ELF-1 (cell line): ENCODE data around the gene CEBPZOS.

Source experiments
- DNase-seq: peaks from one replicate; pipeline ENCODE4 v3.0.0-alpha.2; 2016; ENCODE audit warnings: low read depth, low spot score

Gene CEBPZOS

GRCh38 chr2:37232131-37232933 lies 36.0 kb downstream of the CEBPZOS start:
- DNase-seq: peak; percentile 31

- no peak for DNase-seq
Observed at GRCh38 chr2:37243435-37243834, 47.1 kb downstream of the CEBPZOS start.

GRCh38 chr2:37244017-37244416 lies 47.7 kb downstream of the CEBPZOS start:
- no peak for DNase-seq

- no peak for DNase-seq
Observed at GRCh38 chr2:37244755-37245154, 48.5 kb downstream of the CEBPZOS start.

GRCh38 chr2:37246205-37246604 lies 49.9 kb downstream of the CEBPZOS start:
- DNase-seq: no peak

GRCh38 chr2:37250869-37251740 lies 54.8 kb downstream of the CEBPZOS start:
- no peak for DNase-seq
